ENCODE data around the gene GPR153.

Gene GPR153

GRCh38 chr1:6267686-6268322, 6.9 kb upstream of the GPR153 start:
- DNase-seq, result no peak

DNA sequence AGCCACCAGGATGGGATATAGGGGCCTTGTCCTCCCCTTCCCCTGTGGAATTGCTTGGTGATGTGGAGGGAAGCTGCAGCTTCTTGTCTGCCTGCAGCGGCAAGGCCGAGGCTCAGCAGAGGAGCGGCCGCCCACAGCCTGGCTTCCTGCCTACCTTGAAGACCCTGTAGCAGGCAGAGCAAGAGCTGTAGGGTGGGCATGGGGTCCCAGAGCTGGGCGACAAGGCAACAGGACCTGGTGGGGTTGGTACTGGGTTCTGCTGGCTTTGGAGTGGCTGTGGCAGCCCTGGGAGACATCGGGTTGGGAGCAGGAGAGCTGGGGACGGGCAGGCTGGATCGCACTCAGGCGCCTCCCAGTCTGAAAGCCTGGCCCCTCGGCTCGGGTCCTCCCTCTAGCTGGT, 5.7 kb upstream of the GPR153 start:
- DNase-seq, result no peak

GRCh38 chr1:6265151-6265550, 4.3 kb upstream of the GPR153 start:
- DNase-seq, result no peak

GRCh38 chr1:6263716-6264115, 2.8 kb upstream of the GPR153 start:
- no peak for DNase-seq

DNA sequence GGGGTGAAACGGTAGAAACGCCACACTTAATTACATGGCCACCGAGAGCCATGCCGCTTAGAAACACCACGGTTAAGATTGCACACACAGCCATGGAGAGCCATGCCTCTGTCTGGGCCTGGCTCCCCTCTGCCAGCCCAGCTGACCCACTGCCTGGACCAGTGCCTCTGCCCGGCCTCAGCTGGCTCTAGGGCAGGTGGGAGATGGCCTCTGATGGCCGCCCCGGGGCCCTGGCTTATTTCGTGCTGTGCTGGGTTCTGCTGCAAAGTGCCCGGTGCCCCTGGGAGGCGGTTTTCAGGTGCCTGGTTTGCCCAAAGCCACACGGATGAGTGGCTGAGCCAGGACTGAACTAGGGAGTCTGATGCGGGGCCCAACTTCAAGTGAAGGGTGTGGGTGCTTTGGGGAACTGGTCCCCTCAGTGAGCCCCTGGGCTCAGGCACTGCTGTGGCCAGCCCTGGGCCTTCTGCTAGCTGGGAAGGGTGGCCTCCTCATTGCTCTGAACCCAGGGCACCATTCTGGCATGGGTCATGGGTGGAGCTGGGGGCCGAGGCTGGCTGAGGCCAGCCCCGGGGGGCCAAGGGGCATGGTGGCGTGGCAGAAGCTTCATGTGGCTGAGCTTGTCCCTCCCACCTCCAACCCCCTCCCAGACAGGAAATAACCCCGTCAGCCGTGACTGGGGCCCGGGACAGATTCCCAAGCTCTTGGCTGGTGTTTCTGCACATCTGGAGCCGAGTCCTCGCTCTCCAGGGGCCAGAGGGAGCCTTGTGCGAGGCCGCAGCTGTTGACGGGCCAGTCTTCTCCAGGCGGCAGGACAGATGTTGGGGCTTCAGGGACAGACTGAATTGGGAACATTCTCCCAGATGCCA, 1.9 kb upstream of the GPR153 start:
- no peak for DNase-seq

DNA sequence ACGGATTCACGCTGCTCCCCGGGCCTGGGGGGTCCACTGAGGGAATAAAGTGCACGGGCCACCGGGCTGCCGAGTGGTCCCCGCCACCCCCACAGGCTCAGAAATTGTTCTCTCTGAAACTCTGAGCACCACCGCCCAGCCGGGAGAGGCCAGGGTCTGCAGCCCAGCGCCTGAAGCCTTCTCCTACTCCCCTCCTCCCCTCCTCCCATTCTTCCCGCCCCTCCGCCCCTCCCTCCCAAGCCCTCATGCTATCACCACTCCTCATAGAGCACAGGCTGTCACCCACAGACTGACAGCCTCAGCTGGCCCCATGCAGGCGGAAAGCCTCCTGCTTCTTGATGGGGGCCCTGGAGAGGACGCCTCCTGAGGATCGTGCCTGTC, 707 bp upstream of the GPR153 start:
- no peak for DNase-seq

DNA sequence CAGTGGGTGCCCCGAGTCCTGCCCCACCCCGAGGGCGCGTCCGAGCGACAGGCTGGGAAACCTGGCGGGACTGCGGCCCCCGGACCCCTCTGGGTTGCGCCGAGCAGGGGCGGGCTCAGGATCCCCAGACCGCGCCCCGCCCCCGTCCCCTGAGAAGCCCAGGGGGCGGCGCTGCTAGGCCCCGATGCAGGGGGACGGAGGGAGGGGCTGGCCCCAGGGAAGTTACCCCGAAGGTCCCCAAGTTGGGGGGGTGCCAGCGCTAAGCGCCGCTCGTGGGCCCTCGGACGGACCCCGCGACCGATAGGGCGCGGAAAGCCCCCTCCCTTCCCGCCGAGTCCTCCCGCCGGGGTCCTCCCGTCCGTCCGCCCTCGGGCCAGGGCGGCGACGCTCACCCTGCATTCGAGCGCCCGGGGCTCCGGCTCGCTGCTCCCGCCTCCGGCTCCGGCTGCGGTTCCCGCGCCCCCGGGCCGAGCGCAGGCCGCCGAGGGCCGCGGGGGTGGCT, 414 bp downstream of the GPR153 start:
- DNase-seq, result no peak

- no peak for DNase-seq
These were observed 1.2 kb downstream of the GPR153 start for GRCh38 chr1:6259491-6260362.

- no peak for DNase-seq
These were observed 2.2 kb downstream of the GPR153 start for GRCh38 chr1:6258675-6259074.

DNA sequence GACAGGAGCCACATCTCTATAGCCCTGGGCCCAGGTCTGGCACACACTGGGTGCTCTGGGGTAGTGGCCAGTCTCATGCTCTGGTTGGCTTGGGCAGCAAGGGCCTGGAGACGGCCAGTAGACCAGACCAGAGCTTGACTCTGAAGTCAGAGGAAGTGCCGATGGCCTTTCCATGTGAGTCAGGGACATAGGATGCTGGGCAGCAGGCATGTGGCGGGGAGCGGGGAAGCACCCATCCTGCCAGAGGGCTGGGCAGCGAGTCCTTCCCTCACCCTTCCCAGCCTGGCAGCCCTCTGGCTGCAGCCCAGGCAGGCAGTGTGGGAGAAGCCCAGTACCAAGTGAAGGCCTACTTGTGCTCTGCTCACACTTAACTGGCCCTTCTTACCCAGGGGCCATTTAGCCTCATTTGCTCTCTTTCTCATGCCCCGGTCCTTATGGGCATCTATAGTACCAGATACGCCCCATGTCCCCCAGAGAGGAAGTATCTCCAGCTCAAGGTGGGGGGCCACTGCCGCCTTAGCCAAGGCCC, 3.3 kb downstream of the GPR153 start:
- DNase-seq, result no peak

GRCh38 chr1:6256645-6257044, 4.3 kb downstream of the GPR153 start:
- no peak for DNase-seq

- no peak for DNase-seq
These were observed 6.2 kb downstream of the GPR153 start for GRCh38 chr1:6254691-6255090.

DNA sequence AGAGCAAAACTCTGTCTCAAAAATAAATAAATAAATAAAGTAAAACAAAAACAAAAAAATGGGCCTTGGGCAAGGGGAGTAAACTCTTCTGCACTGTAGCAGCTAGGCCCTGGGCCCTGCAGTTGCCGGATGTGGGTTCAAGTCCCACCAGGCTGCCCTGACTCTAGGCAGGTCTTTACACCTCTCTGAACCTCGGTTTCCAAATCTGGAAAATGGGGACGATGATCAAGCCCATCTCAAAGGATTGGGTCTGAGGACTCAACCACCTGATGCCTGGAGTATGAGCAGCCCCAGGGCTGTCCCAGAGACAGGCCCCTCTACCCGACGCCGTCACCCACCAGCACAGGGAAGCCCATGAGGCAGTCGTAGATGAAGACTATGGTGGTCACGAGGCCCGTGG, 7.5 kb downstream of the GPR153 start:
- DNase-seq, result no peak

DNA sequence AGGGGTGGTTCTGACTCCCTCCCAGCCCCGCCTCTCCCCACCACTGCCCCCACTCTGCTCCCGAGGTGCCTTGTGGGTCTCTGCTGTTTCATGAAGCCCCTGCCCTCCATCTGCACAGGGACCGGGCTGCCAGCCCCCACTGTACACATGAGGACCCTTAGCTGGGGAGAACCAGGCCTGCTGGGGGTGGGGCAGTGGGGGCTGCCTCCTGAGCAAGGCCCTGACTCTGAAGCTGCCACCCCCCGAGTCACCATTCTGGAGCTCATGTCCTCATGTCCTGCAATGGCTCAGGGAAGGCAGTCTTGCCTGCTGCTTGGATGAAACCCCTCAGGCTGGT, 8.6 kb downstream of the GPR153 start:
- DNase-seq, result no peak

DNA sequence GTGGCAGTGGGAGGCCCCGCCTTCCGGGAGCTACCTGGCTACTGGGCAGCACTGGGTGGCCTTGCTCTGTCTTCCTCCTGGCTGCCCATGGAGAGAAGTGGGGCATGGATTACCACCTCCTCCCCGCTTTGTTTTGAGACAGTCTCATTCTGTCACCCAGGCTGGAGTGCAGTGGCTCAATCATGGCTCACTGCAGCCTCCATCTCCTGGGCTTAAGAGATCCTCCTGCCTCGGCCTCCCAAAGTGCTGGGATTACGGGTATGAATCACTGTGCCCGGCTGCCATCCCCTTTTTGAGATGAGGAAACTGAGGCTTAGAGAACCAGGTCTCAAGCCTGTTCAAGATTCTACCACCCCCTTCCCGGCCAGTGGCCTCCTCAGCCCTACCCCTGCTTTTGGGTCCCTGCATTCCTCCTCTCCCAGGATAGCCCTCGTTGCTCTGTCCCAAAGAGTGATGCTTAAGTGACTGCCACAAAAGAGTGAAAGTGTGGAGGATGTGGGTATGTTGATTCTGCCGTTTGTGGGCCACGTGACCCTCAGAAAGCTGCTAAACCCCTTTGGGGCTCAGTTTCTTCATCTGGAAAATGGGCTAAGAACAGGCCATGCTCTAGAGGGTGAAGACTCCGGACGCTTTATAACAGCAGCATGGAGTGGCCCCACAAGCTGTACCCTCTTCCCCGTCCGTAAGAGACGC, 9.1 kb downstream of the GPR153 start:
- DNase-seq, result no peak

- DNase-seq, result no peak
These were observed 9.7 kb downstream of the GPR153 start for GRCh38 chr1:6251233-6251632.

DNA sequence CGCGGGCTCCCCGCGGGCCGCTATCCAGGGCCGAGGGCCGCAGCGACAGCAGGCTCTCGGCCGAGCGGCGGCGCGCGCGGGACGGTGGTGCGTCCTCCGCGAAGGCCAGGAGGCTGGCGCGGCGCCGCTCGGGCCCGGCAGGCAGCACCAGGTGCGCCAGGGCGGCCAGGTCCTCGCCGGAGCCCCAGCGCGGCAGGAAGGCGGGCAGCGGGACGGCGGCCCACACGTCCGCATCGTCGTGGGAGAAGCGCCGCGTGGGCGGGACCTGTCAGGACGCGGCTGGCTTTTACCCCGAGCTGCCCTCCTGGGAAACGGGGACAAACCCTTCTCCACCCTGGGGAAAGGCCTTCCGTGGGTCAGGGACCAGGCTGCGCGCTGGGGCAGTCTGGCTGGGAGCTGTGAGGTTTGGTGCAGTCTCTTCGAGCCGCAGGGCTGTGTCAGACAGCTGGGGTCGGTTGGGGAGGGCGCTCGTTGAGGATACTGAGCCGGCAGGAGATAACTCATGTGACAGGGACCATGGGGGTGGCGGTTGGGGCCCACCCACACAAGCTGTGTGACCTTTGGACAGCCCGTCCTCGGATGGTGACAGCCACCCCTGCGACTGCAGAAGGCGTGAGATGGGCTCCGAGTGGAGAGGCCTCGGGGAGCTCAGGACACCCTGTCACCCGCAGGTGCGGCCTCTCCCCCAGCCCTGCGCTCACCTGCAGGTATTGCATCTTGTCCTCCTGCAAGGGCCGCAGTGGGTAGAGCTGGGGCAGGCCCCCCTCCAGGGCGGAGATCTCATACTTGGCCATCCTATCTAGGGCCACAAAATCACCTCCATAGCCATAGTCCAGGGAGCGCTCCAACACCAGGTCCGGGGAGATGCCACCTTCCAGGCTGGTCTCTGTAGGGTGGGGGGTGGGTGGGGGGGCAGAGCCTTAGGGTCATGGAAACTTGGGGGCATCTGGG, 10.9 kb downstream of the GPR153 start:
- DNase-seq, result no peak

GRCh38 chr1:6248932-6249738, 11.8 kb downstream of the GPR153 start:
- DNase-seq, result no peak

DNA sequence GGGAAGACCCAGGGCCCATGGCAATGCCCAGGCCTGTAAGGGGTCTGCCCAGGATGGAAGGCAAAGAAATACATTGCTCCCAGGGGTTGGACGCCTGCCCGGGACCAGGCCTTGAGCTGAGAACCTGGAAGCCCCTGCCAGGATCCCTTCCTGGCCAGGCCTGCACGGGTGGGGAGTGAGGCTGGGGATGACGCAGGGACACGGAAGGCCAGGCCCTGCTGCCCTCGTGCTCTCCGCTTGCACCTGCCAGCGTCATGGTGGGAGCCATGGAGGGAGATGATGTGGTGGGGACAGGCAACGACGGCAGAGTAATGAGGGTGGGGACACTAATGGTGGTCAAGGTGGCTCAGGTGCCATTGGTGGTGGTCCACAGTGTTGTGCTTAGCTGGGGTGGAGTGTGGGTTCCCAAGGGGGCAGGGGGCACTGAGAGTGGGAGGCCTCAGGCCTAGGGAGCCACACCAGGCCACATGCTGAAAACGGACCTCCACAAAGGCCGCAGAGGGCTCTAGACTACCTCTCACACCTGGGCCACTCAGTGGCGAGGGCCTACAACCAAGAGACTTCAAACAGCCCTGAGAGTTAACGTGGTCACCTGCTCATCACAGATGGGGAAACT, 12.6 kb downstream of the GPR153 start:
- DNase-seq, result no peak

DNA sequence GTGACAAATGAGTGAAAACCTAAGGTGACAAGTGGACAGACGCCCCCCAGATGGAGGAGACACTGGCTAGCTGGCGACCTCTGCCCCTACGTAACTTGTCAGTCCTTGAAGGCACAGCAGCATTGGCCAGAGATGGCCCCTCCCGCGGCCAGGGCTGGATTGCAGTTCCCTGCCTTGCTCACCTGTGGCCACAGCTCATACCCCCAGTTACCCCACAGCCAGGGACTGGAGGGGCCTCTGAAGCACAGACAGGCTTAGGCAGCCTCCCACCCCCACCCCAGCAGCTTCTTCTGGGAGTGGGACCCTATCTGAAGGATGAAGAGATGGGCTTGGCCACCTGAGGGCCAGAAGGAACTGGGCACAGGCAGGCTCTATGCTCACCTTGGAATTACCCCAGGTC, 13.2 kb downstream of the GPR153 start:
- no peak for DNase-seq
